Mucosa of gallbladder (tissue), 1 donor: ENCODE measurements around the gene ISCU. TPM values are rescaled to one million over a fixed set of nuclear protein-coding genes. Genes with fewer than 3 reads are reported as not detected.
"Not testable (repeated sequence)": the region's sequence is repeated elsewhere in the genome, so short reads cannot be mapped to it uniquely, and the experiment has no call there.

Source experiments
- DNase-seq: peaks from one replicate; pipeline ENCODE4 v3.0.0-alpha.2; 2020; ENCODE audit warnings: low spot score
- total RNA-seq: library from RNA; stranded (reverse); gene quantifications from one replicate; pipeline ENCODE4 v1.2.1, GENCODE V29; 2021
- donor health status: DM: no; HTN: no; CAD: no.

Gene ISCU
- total RNA-seq, 1 donor from 2014 or later: 129 TPM

GRCh38 chr12:108570743-108571608, 8.6 kb downstream of the ISCU start:
- DNase-seq: no peak

- DNase-seq: no peak
Observed at GRCh38 chr12:108571609-108572165, 9.3 kb downstream of the ISCU start.

GRCh38 chr12:108572166-108572790, 9.9 kb downstream of the ISCU start:
- no peak for DNase-seq

- no peak for DNase-seq
Observed at GRCh38 chr12:108573317-108573716, 10.9 kb downstream of the ISCU start.

GRCh38 chr12:108574276-108574675, 11.9 kb downstream of the ISCU start:
- DNase-seq: not testable (repeated sequence)

GRCh38 chr12:108575199-108575912, 13.0 kb downstream of the ISCU start:
- DNase-seq: no peak

GRCh38 chr12:108576660-108577234, 14.4 kb downstream of the ISCU start:
- DNase-seq: no peak

GRCh38 chr12:108577458-108577857, 15.1 kb downstream of the ISCU start:
- DNase-seq: no peak

GRCh38 chr12:108578264-108578663, 15.9 kb downstream of the ISCU start:
- DNase-seq: no peak

- DNase-seq: no peak
Observed at GRCh38 chr12:108578813-108579212, 16.4 kb downstream of the ISCU start.

- no peak for DNase-seq
Observed at GRCh38 chr12:108580531-108580930, 18.1 kb downstream of the ISCU start.

GRCh38 chr12:108581311-108582227, 19.2 kb downstream of the ISCU start:
- DNase-seq: no peak

- no peak for DNase-seq
Observed at GRCh38 chr12:108582509-108582908, 20.1 kb downstream of the ISCU start.

GRCh38 chr12:108582978-108583770, 20.8 kb downstream of the ISCU start:
- DNase-seq: no peak

GRCh38 chr12:108583991-108584390, 21.6 kb downstream of the ISCU start:
- DNase-seq: no peak

- no peak for DNase-seq
Observed at GRCh38 chr12:108584456-108585065, 22.2 kb downstream of the ISCU start.

- DNase-seq: no peak
Observed at GRCh38 chr12:108585864-108586263, 23.5 kb downstream of the ISCU start.

GRCh38 chr12:108586306-108586705, 23.9 kb downstream of the ISCU start:
- DNase-seq: no peak

GRCh38 chr12:108587826-108588225, 25.4 kb downstream of the ISCU start:
- no peak for DNase-seq
